Parietal lobe (tissue), 2 donors: ENCODE measurements around the gene ACVR1. TPM values are rescaled to one million over a fixed set of nuclear protein-coding genes. Genes with fewer than 3 reads are reported as not detected.

Experiments used
- small RNA-seq: library from RNA; depleted of rRNA; stranded (forward); fragments of <200 nt; gene quantifications from one replicate; pipeline ENCODE3, GENCODE V24; 2014; ENCODE audit warnings: low replicate concordance
- total RNA-seq: library from RNA; depleted of rRNA; stranded (reverse); fragments of >200 nt; gene quantifications from one replicate; pipeline ENCODE4 v1.2.3, GENCODE V29; 2014

Gene ACVR1
- 34.4 TPM for total RNA-seq

DNA sequence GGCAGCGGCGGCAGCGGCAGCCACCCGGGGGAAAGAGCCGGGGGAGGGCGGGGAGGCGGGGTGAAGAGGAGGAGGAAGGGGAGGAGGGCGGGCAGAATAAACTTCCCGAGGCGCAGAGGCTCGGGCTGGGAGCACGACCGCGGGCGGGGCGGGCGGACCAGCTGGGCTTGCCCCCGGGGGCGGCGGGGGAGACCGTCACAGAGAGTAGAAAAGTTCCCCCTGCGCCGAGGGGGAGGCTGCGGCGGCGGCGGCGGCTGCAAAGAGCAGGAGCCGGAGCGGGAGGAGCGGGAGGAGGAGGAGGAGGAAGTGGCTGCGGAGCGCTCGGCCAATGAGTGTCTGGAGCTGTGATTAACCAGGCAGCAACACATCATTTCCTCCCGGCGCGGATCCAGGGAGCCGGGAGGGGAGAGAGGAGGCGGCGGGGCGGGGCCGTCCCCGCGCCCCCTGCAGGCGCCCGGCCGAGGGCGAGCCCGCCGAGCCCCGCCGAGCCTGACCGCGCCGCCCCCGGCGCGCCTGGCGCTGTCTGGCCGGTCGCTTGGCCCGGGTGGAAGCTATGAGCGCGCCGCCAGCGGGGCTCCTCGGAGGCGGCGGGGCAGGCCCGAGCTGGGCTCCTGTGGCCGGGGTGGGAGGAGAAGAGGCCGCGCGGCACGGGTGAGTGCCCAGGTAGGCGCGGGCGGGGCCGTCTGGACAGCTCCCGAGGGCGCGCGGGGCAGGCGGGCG is at the start of gene ACVR1:
Gene ACVR1 (minus strand): TSS at position 265 of the 720 bp plus-strand sequence. CDS start 76,837 bp downstream, outside the sequence.

Small RNA genes lying within 50 kb of the gene (small RNA-seq; reads per million reads assigned to genes)
- gene RNU6-436P: not detected

Other genes with a start within 250 kb of the ACVR1 start
- 12.5 TPM for gene ACVR1C, start 247.5 kb downstream of the ACVR1 start, total RNA-seq
- gene UPP2, start 225.5 kb upstream of the ACVR1 start, total RNA-seq: 3.1 TPM